ENCODE results near the gene UCN3. TPM values are rescaled to one million over a fixed set of nuclear protein-coding genes. Genes with fewer than 3 reads are reported as not detected.
"Not testable (repeated sequence)": the region's sequence is repeated elsewhere in the genome, so short reads cannot be mapped to it uniquely, and the experiment has no call there.

UCN3 gene
- total and polyA plus RNA-seq, 5 donors = not detected

DNA sequence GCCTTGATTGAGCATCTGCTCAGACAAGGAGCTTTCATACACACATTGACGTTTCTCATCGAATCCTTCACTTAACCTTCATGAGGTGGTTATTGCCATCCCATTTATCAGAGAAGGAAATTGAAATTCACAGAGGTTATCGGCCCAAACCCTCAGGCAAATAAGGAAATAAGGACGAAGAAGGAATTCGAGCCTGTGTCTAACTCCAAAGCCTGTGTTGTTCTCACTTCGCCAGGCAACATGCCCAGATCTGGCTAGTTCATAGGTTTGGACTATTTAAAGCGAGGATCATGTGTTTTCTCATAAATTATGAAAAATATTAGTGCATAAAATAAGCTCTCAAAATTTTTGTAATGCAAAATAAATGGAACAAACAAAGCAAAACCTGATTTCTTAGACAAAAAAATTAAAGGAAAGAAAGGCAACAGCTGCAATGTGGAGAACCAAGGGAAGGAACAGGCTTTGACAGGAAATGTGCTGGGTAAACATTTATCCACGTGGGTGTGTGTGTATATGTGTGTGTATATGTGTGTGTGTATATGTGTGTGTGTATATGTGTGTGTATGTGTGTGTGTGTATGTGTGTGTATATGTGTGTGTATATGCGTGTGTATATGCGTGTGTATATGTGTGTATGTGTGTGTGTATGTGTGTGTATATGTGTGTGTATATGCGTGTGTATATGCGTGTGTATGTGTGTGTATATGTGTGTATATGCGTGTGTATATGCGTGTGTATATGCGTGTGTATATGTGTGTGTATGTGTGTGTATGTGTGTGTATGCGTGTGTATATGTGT, 4.8 kb downstream of the UCN3 start:
- 70% methylated on average over 16 of the region's 16 CpGs for WGBS
- H3K27me3 ChIP-seq (ENCODE audit: control insufficient read depth, insufficient read depth) = no peaks in the 10 kb centered on the region
- no peaks in the 10 kb centered on the region for H3K4me1 ChIP-seq (ENCODE audit: control insufficient read depth, insufficient read depth, low read length)
- intact Hi-C loops (cut with DNase I) = no loop called here
- no peak for DNase-seq
- no peak overlapping the region for H3K27ac ChIP-seq (ENCODE audit: low read length)
- no peak overlapping the region for H3K4me3 ChIP-seq (ENCODE audit: low read length)
- ATAC-seq = no peak
- no peaks in the 10 kb centered on the region for H3K9me3 ChIP-seq (ENCODE audit: control insufficient read depth, low read length)

DNA sequence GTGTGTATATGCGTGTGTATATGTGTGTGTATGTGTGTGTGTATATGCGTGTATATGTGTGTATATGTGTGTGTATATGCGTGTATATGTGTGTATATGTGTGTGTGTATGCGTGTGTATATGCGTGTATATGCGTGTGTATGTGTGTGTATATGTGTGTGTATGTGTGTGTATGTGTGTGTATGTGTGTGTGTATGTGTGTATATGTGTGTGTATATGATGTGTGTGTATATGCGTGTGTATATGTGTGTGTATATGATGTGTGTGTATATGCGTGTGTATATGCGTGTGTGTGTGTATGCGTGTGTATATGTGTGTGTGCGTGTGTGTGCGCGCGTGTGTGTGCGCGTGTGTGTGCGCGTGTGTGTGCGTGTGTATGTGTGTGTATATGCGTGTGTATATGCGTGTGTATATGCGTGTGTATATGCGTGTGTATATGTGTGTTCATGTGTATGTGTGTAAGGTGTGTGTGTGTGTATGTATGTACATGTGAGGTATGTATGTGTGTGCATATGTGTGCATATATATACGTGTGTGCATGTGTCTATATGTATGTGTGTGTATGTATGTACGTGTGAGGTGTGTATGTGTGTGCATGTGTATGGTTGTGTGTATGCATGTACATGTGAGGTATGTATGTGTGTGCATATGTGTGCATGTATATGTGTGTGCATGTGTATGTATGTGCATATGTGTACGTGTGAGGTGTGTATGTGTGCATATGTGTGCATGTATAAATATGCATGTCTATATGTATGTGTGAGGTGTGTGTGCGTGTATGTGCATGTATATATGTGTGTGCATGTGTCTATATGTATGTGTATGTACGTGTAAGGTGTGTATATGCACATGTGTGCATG, 6.0 kb downstream of the UCN3 start:
- intact Hi-C loops (cut with DNase I) = no loop called here
- ATAC-seq (no peak), DNase-seq (no peak)
- no peak overlapping the region for H3K4me3 ChIP-seq (ENCODE audit: low read length)
- H3K9me3 ChIP-seq (ENCODE audit: control insufficient read depth, low read length) = no peaks in the 10 kb centered on the region
- no peak overlapping the region for H3K27ac ChIP-seq (ENCODE audit: low read length)
- WGBS = 75% methylated on average over 28 of the region's 28 CpGs
- H3K4me1 ChIP-seq (ENCODE audit: control insufficient read depth, insufficient read depth, low read length) = no peaks in the 10 kb centered on the region
- H3K27me3 ChIP-seq (ENCODE audit: control insufficient read depth, insufficient read depth) = no peaks in the 10 kb centered on the region

GRCh38 chr10:5373307-5373706, 8.5 kb downstream of the UCN3 start:
- H3K4me1 ChIP-seq (ENCODE audit: control insufficient read depth, insufficient read depth, low read length) = no peaks in the 10 kb centered on the region
- no peak overlapping the region for H3K4me3 ChIP-seq (ENCODE audit: low read length)
- no peak overlapping the region for H3K27ac ChIP-seq (ENCODE audit: low read length)
- WGBS = 88% methylated on average over 4 of the region's 4 CpGs
- intact Hi-C loops (cut with DNase I) = no loop called here
- no peaks in the 10 kb centered on the region for H3K9me3 ChIP-seq (ENCODE audit: control insufficient read depth, low read length)
- no peak for ATAC-seq
- no peak for DNase-seq
- no peaks in the 10 kb centered on the region for H3K27me3 ChIP-seq (ENCODE audit: control insufficient read depth, insufficient read depth)

- H3K27ac ChIP-seq (ENCODE audit: low read length) = no peak overlapping the region
- intact Hi-C loops (cut with DNase I) = no loop called here
- 84% methylated on average over 20 of the region's 22 CpGs for WGBS
- DNase-seq = no peak
- H3K4me3 ChIP-seq (ENCODE audit: low read length) = no peak overlapping the region
- ATAC-seq = no peak
- H3K9me3 ChIP-seq (ENCODE audit: control insufficient read depth, low read length) = no peaks in the 10 kb centered on the region
- no peaks in the 10 kb centered on the region for H3K27me3 ChIP-seq (ENCODE audit: control insufficient read depth, insufficient read depth)
- no peaks in the 10 kb centered on the region for H3K4me1 ChIP-seq (ENCODE audit: control insufficient read depth, insufficient read depth, low read length)
Measured at GRCh38 chr10:5373891-5374611, 9.3 kb downstream of the UCN3 start.

GRCh38 chr10:5376450-5376849, 11.7 kb downstream of the UCN3 start:
- 64% methylated on average over 4 of the region's 4 CpGs for WGBS
- H3K27ac ChIP-seq (ENCODE audit: low read length) = no peak overlapping the region
- no peak overlapping the region for H3K4me3 ChIP-seq (ENCODE audit: low read length)
- ATAC-seq (no peak), DNase-seq (no peak)
- H3K9me3 ChIP-seq (ENCODE audit: control insufficient read depth, low read length) = no peaks in the 10 kb centered on the region
- no peaks in the 10 kb centered on the region for H3K27me3 ChIP-seq (ENCODE audit: control insufficient read depth, insufficient read depth)
- intact Hi-C loops (cut with DNase I) = no loop called here
- no peaks in the 10 kb centered on the region for H3K4me1 ChIP-seq (ENCODE audit: control insufficient read depth, insufficient read depth, low read length)

DNA sequence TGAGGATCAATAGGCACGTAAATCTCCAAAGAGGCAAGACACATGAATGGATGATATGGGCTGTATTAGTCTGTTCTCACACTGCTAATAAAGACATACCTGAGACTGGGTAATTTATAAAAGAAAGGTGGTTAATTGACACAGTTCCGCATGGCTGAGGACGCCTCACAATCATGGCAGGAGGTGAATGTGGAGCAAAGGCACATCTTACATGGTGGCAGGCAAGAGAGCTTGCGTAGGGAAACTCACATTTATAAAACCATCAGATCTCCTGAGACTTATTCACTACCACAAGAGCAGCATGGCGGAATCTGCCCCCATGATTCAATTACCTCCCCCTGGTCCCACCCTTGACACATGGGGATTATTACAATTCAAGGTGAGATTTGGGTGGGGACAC, 14.4 kb downstream of the UCN3 start:
- intact Hi-C loops (cut with DNase I); H3K9me3 ChIP-seq (ENCODE audit: control insufficient read depth, low read length); DNase-seq; H3K27ac ChIP-seq (ENCODE audit: low read length); H3K4me3 ChIP-seq (ENCODE audit: low read length); ATAC-seq; H3K27me3 ChIP-seq (ENCODE audit: control insufficient read depth, insufficient read depth); H3K4me1 ChIP-seq (ENCODE audit: control insufficient read depth, insufficient read depth, low read length): not testable (repeated sequence)
- WGBS = 95% methylated on average over 5 of the region's 5 CpGs

DNA sequence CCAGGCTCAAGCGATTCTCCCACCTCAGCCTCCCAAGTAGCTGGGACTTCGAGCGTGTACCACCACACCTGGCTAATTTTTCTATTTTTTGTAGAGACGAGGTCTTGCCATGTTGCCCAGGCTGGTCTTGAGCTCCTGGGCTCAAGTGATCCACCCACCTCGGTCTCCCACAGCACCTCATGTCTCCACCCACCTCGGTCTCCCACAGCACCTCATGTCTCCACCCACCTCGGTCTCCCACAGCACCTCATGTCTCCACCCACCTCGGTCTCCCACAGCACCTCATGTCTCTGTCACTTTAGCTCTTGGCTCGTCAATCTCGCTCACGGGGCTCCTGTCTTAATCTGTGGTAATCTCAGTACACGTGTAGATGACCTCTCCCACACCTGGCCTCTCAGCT, 15.6 kb downstream of the UCN3 start:
- H3K9me3 ChIP-seq (ENCODE audit: control insufficient read depth, low read length); ATAC-seq; H3K27me3 ChIP-seq (ENCODE audit: control insufficient read depth, insufficient read depth); DNase-seq; H3K4me1 ChIP-seq (ENCODE audit: control insufficient read depth, insufficient read depth, low read length); H3K4me3 ChIP-seq (ENCODE audit: low read length); intact Hi-C loops (cut with DNase I); H3K27ac ChIP-seq (ENCODE audit: low read length): not testable (repeated sequence)
- WGBS = 91% methylated on average over 12 of the region's 12 CpGs

- intact Hi-C loops (cut with DNase I) = no loop called here
- no peaks in the 10 kb centered on the region for H3K27me3 ChIP-seq (ENCODE audit: control insufficient read depth, insufficient read depth)
Measured at GRCh38 chr10:5381187-5381586, 16.4 kb downstream of the UCN3 start.

GRCh38 chr10:5385224-5385623, 20.5 kb downstream of the UCN3 start:
- Histone ChIP-seq H3K4me1 (ENCODE audit: control insufficient read depth, insufficient read depth, low read length) (no peaks in the 10 kb centered on the region), H3K27me3 (ENCODE audit: control insufficient read depth, insufficient read depth) (no peaks in the 10 kb centered on the region), H3K9me3 (ENCODE audit: control insufficient read depth, low read length) (no peaks in the 10 kb centered on the region), H3K27ac (ENCODE audit: low read length) (no peak overlapping the region), H3K4me3 (ENCODE audit: low read length) (no peak overlapping the region)
- DNase-seq = no peak
- WGBS = 82% methylated on average over 2 of the region's 2 CpGs
- intact Hi-C loops (cut with DNase I) = loop anchor here in 1 of 4 donors (5.0 kb wide), 1 partner anchor 538 kb away; no protein-coding TSS in a partner anchor
- ATAC-seq = no peak

More at GRCh38 chr10:5381187-5381586, 16.4 kb downstream of the UCN3 start:
- H3K27ac ChIP-seq (ENCODE audit: low read length) = no peak overlapping the region
- H3K4me3 ChIP-seq (ENCODE audit: low read length) = no peak overlapping the region
- H3K9me3 ChIP-seq (ENCODE audit: control insufficient read depth, low read length) = no peaks in the 10 kb centered on the region
- ATAC-seq (peak in 1 of 2 donors; percentile 23), DNase-seq (no peak)
- no peaks in the 10 kb centered on the region for H3K4me1 ChIP-seq (ENCODE audit: control insufficient read depth, insufficient read depth, low read length)
- WGBS = 93% methylated on average over 2 of the region's 2 CpGs

GRCh38 chr10:5387169-5387568, 22.4 kb downstream of the UCN3 start:
- Histone ChIP-seq H3K9me3 (ENCODE audit: control insufficient read depth, low read length) (no peaks in the 10 kb centered on the region), H3K4me1 (ENCODE audit: control insufficient read depth, insufficient read depth, low read length) (no peaks in the 10 kb centered on the region), H3K27ac (ENCODE audit: low read length) (no peak overlapping the region), H3K4me3 (ENCODE audit: low read length) (no peak overlapping the region), H3K27me3 (ENCODE audit: control insufficient read depth, insufficient read depth) (no peaks in the 10 kb centered on the region)
- no peak for ATAC-seq
- intact Hi-C loops (cut with DNase I) = loop anchor here in 1 of 4 donors (5.0 kb wide), 1 partner anchor 540 kb away; no protein-coding TSS in a partner anchor
- 83% methylated on average over 5 of the region's 5 CpGs for WGBS
- no peak for DNase-seq
